Heart left ventricle (tissue), 16 donors: ENCODE measurements around the gene MTSS2. TPM values are rescaled to one million over a fixed set of nuclear protein-coding genes. Genes with fewer than 3 reads are reported as not detected.

Experiments
- ATAC-seq, 4 donors: fragments of 200-7000 bp; cut with Tn5 transposase; one replicate each; pipeline ENCODE4 v1.9.1; 2020 to 2022; ENCODE audit warnings: moderate library complexity in 4 of 4, mild to moderate bottlenecking in 3 of 4, moderate number of reproducible peaks in 1 of 4
- DNase-seq, 5 donors: peaks; one replicate each; pipeline ENCODE4 v3.0.0-alpha.2; 2020
- H3K27ac ChIP-seq, 12 donors: fragments of 200-600 bp; sonication (generic) in 4 of 12; one replicate each; pipeline versions ENCODE4 v1.5.0 to v1.8.0; 2016 to 2022; ENCODE audit warnings: mild to moderate bottlenecking in 2 of 12
- H3K27me3 ChIP-seq, 9 donors: fragments of 200-600 bp; sonication (generic) in 2 of 9; one replicate each; pipeline versions ENCODE4 v1.5.1 to v1.8.0; 2016 to 2022; ENCODE audit warnings: mild to moderate bottlenecking in 3 of 9
- H3K36me3 ChIP-seq, 9 donors: fragments of 200-600 bp; sonication (generic) in 2 of 9; one replicate each; pipeline versions ENCODE4 v1.5.0 to v1.8.0; 2018 to 2022; ENCODE audit warnings: mild to moderate bottlenecking in 2 of 9
- H3K4me1 ChIP-seq, 12 donors: fragments of 200-600 bp; sonication (generic) in 4 of 12; one replicate each; pipeline versions ENCODE4 v1.5.0 to v1.8.0; 2016 to 2022; ENCODE audit warnings: mild to moderate bottlenecking in 3 of 12
- H3K4me3 ChIP-seq, 12 donors: fragments of 200-600 bp; sonication (generic) in 4 of 12; one replicate each; pipeline versions ENCODE4 v1.5.0 to v1.8.0; 2017 to 2022; ENCODE audit warnings: mild to moderate bottlenecking in 9 of 12, moderate library complexity in 4 of 12
- H3K9me3 ChIP-seq, 12 donors: fragments of 200-600 bp; sonication (generic) in 4 of 12; one replicate each; pipeline versions ENCODE4 v1.5.0 to v1.8.0; 2016 to 2022; ENCODE audit warnings: mild to moderate bottlenecking in 1 of 12
- POLR2A ChIP-seq, 2 donors: fragments of 450-650 bp; IDR thresholded peaks; one replicate each; pipeline ENCODE4 v1.6.1; 2017; ENCODE audit warnings: antibody characterized with exemption in 2 of 2, mild to moderate bottlenecking in 2 of 2, moderate library complexity in 2 of 2
- WGBS, 4 donors: extraction: QIAGEN DNeasy Blood & Tissue Kit in 2 of 4; methylation state at CpG; one replicate each; pipeline versions ENCODE4 v1.1.5 to v1.1.7; 2013 to 2018; 5-methylcytosine and 5-hydroxymethylcytosine counted together
- intact Hi-C, 10 donors: fragments of 100-400 bp; cut with DNase I; formaldehyde crosslinking; loops; one replicate each; pipeline versions ENCODE4 v1.11.1 to v1.14.2; 2022
- polyA plus RNA-seq, 2 donors: library from polyadenylated mRNA; stranded (reverse); fragments of 200-250 nt; gene quantifications; one replicate each; pipeline ENCODE4 v1.2.3, GENCODE V29; 2013
- total RNA-seq, 9 donors: library from RNA; depleted of rRNA in 2 of 9; stranded (reverse); fragments of >200 nt in 2 of 9; fragmentation: NEBNext Ultra II Directional in 3 of 9; extraction: Animal tissue kit (Norgen Biotek cat#: 25700) in 3 of 9; gene quantifications; one replicate each; pipeline versions ENCODE4 v1.1.0 to v1.2.4, GENCODE V29; 2016 to 2023
- TF ChIP-seq, protein P1 (sequence below), 12 donors: fragments of 200-600 bp; sonication (generic) in 4 of 12; IDR thresholded peaks; one replicate each; pipeline versions ENCODE4 v1.5.0 to v1.8.0; 2018 to 2022; ENCODE audit warnings: antibody characterized with exemption in 12 of 12, mild to moderate bottlenecking in 5 of 12
- donor health status: ischemic (EF 13 %, LVEDD 7.1; RV severe dilation, severe dysfunction).
- donor health status: healthy with polysubstance abuse.
- donor health status: DM: no; HTN: yes; CAD: no.
- donor health status: DM: no; HTN: no; CAD: no.
- donor health status: ischemic (EF 25% LVEDD 6.9; RV normal size, moderate dysfunction).
- donor health status: ischemic (EF 25% LVEDD 5.7; RV mildly dilated, moderate dysfunction).
- donor health status: healthy.
- donor health status: DM: yes; HTN: yes; CAD: no.
- donor health status: ischemic (EF 35%, LVEDD 5.7; RV mildly dilated, moderate dysfunction).
- donor health status: nonischemic (EF 11% LVEDD 7.7; RV severe dilation, severe dysfunction).
- donor health status: DM: yes; HTN: yes; CAD: no.
- donor health status: PGD.
- donor health status: ischemic (EF 29% LVEDD 5.4; RV normal size, mild dysfunction).
- donor health status: nonischemic (EF 23%, LVEDD 6.1; RV moderate dilation, normal function).

MTSS2 gene
- total and polyA plus RNA-seq, 11 donors: 51.9 to 97.1 (median 72.2) TPM

- Histone ChIP-seq H3K4me1 (peaks cover 3 to 97% (median 71%) of the 10 kb centered on the region in 12 donors), H3K27me3 (no peaks in the 10 kb centered on the region), H3K4me3 (no peak overlapping the region), H3K36me3 (peaks cover 0 to 7% (median 0%) of the 10 kb centered on the region in 9 donors), H3K9me3 (no peaks in the 10 kb centered on the region), H3K27ac (peak overlapping the region in 11 of 12 donors; percentile 55 to 98 (median 91))
- WGBS, 4 donors: 33 to 46% (median 43%) methylated on average over 17 to 19 of the region's 19 CpGs
- ATAC-seq (no peak), DNase-seq (no peak)
- TF ChIP-seq POLR2A (IDR thresholded peaks at IDR 0.05): no peak
- TF ChIP-seq, protein P1, sequence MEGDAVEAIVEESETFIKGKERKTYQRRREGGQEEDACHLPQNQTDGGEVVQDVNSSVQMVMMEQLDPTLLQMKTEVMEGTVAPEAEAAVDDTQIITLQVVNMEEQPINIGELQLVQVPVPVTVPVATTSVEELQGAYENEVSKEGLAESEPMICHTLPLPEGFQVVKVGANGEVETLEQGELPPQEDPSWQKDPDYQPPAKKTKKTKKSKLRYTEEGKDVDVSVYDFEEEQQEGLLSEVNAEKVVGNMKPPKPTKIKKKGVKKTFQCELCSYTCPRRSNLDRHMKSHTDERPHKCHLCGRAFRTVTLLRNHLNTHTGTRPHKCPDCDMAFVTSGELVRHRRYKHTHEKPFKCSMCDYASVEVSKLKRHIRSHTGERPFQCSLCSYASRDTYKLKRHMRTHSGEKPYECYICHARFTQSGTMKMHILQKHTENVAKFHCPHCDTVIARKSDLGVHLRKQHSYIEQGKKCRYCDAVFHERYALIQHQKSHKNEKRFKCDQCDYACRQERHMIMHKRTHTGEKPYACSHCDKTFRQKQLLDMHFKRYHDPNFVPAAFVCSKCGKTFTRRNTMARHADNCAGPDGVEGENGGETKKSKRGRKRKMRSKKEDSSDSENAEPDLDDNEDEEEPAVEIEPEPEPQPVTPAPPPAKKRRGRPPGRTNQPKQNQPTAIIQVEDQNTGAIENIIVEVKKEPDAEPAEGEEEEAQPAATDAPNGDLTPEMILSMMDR (IDR thresholded peaks at IDR 0.05): no peak
- intact Hi-C loops: no loop called here
These were observed 11.2 kb upstream of the MTSS2 start for GRCh38 chr16:70696952-70697593.

DNA sequence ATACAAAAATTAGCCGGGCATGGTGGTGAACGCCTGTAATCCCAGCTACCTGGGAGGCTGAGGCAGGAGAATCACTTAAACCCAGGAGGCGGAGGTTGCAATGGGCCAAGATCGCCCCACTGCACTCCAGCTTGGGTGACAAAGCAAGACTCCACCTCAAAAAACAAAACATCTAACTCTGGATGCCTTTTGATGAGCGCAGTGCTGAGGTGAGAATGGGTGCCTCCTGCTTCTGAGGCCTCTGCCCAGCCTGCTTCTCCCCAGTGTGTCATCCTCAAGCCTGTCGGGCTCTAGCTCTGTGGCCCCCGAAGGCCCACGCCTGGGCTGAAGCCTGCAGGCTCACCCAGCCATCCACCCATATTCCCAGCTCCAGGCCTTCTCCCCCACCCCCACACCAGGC is 10.5 kb upstream of the MTSS2 start:
- WGBS, 4 donors: 90 to 98% (median 97%) methylated on average over 8 of the region's 8 CpGs
- ATAC-seq: no peak
- Histone ChIP-seq H3K36me3 (peaks cover 0 to 7% (median 0%) of the 10 kb centered on the region in 9 donors), H3K27me3 (no peaks in the 10 kb centered on the region), H3K4me1 (peaks cover 4 to 97% (median 77%) of the 10 kb centered on the region in 12 donors), H3K9me3 (no peaks in the 10 kb centered on the region), H3K4me3 (no peak overlapping the region), H3K27ac (peak overlapping the region in 11 of 12 donors; percentile 55 to 98 (median 91))
- no peak for DNase-seq
- intact Hi-C loops: no loop called here
- no peak for TF ChIP-seq POLR2A (IDR thresholded peaks at IDR 0.05)
- TF ChIP-seq, protein P1 (IDR thresholded peaks at IDR 0.05): no peak

DNA sequence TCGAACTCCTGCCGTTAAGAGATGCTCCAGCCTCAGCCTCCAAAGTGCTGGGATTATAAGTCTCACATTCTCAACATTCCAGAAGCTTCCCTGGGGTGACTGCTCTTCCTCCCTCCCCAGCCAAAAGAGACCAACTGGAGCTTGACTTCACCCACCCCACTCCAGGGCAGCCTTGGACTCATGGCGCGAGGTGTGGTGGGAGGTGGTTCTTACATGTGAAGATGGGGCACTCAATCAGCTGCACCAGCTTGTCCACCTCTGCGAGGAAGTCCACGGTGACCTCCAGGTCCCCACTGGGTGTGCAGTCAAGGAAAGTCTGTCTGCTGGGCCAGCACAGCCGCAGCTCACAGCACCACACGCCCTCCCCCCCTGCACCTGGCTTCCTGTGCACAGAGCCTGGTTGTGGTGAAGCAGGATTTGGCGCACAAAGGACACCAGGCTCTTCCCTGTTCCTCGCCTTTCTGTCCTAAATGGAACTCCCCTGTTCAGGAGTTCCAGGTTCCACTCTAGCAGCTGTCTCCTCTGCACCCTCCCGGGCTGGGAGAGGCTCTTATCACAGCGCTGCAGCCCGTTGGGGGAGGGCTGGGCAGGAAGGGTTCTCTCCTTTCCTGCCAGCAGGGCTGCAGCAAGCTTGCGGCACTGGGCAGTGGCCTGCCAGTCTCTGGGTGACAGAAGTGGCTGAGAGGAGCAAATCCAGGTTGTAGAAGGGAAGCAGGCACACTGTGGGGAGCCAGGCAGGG is 9.6 kb upstream of the MTSS2 start:
- ATAC-seq (peak; percentile 48 to 60 (median 54)), DNase-seq (peak; percentile 67 to 89 (median 80))
- no peaks in the 10 kb centered on the region for H3K9me3 ChIP-seq
- H3K27ac ChIP-seq: peak overlapping the region in 11 of 12 donors; percentile 55 to 98 (median 91)
- H3K27me3 ChIP-seq: no peaks in the 10 kb centered on the region
- peaks cover 0 to 7% (median 0%) of the 10 kb centered on the region in 9 donors for H3K36me3 ChIP-seq
- no peak overlapping the region for H3K4me3 ChIP-seq
- TF ChIP-seq, protein P1 (IDR thresholded peaks at IDR 0.05): peak in 5 of 12 donors; percentile 6 to 28 (median 18)
- no peak for TF ChIP-seq POLR2A (IDR thresholded peaks at IDR 0.05)
- peaks cover 4 to 97% (median 78%) of the 10 kb centered on the region in 12 donors for H3K4me1 ChIP-seq
- WGBS, 4 donors: 38 to 73% (median 54%) methylated on average over 3 to 14 of the region's 14 CpGs
- intact Hi-C loops: no loop called here

GRCh38 chr16:70694868-70695218 is 9.0 kb upstream of the MTSS2 start:
- Histone ChIP-seq H3K36me3 (peaks cover 0 to 7% (median 0%) of the 10 kb centered on the region in 9 donors), H3K4me1 (peaks cover 4 to 97% (median 82%) of the 10 kb centered on the region in 12 donors), H3K27me3 (no peaks in the 10 kb centered on the region), H3K4me3 (no peak overlapping the region), H3K9me3 (no peaks in the 10 kb centered on the region), H3K27ac (peak overlapping the region in 11 of 12 donors; percentile 76 to 98 (median 91))
- no peak for ATAC-seq
- peak in 1 of 5 donors; percentile 64 for DNase-seq
- 48 to 65% (median 55%) methylated on average over 2 to 4 of the region's 4 CpGs for WGBS, 4 donors
- TF ChIP-seq POLR2A (IDR thresholded peaks at IDR 0.05): no peak
- TF ChIP-seq, protein P1 (IDR thresholded peaks at IDR 0.05): no peak
- intact Hi-C loops: no loop called here
